ENCODE data around the gene KRT16. TPM values are rescaled to one million over a fixed set of nuclear protein-coding genes. Genes with fewer than 3 reads are reported as not detected.

Gene KRT16
- total RNA-seq, 1 experiment from 2014 or later = 109 TPM

DNA sequence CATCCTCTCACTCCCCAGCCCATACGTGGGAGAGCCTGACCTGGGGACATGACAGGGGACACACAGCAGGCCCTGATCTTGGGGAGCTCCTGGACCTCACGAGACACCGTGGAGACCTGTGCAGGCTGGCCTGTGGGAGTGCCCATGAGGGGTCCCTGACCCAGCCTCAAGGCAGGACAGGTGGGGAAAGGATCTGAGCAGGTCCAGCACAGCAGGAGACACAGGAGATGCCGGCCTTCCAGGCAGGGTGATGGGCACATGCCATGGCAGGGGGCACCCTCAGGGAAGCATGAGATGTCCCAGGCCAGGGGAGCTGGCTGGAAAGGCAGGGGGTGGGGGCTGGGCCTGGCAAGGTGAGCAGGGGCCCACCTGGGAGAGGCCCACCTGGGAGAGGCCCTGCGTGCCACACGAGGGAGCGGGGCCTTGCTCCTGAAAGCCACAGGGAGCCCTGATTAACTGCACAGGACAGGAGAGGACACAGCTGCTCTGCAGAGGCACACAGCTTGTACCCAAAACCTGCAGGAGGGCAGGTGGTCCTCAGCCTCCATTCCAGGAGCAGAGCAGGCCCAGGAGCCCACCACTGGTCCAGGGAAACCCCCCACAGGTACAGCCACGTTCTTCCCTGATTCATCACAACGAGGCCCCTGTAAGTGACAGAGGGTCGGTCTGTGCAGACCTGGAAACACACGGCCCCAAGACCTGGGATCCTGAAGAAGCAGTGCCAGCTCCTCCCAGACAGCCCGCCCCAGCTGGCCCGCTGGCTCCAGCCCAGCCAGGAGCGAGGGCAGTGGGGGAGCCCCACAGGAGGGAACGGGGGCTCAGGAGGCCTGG is 38.4 kb upstream of the KRT16 start:
- TF ChIP-seq, protein P1, sequence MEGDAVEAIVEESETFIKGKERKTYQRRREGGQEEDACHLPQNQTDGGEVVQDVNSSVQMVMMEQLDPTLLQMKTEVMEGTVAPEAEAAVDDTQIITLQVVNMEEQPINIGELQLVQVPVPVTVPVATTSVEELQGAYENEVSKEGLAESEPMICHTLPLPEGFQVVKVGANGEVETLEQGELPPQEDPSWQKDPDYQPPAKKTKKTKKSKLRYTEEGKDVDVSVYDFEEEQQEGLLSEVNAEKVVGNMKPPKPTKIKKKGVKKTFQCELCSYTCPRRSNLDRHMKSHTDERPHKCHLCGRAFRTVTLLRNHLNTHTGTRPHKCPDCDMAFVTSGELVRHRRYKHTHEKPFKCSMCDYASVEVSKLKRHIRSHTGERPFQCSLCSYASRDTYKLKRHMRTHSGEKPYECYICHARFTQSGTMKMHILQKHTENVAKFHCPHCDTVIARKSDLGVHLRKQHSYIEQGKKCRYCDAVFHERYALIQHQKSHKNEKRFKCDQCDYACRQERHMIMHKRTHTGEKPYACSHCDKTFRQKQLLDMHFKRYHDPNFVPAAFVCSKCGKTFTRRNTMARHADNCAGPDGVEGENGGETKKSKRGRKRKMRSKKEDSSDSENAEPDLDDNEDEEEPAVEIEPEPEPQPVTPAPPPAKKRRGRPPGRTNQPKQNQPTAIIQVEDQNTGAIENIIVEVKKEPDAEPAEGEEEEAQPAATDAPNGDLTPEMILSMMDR (IDR thresholded peaks at IDR 0.05; ENCODE audit: unreplicated experiment) = no peak
- no peak for DNase-seq (ENCODE audit: unreplicated experiment)
- BruUV-seq (replicated peaks) = no TSS peak
- no peak overlapping the region for H3K27ac Mint-ChIP-seq (ENCODE audit: low read depth, unreplicated experiment)
- no peak overlapping the region for H3K4me3 Mint-ChIP-seq (ENCODE audit: unreplicated experiment)
- no peaks in the 10 kb centered on the region for H3K9me3 Mint-ChIP-seq (ENCODE audit: unreplicated experiment)
- no peaks in the 10 kb centered on the region for H3K27me3 Mint-ChIP-seq (ENCODE audit: insufficient read depth, unreplicated experiment)
- H3K4me1 Mint-ChIP-seq (ENCODE audit: insufficient read depth, unreplicated experiment) = peaks cover 44% of the 10 kb centered on the region
- CTCF ChIA-PET = interaction anchor here (0.6 to 18.9 kb wide), 12 partner anchors 9 to 1032 kb away, joined by 3 to 566 read pairs (median 4); partner anchors contain the start of gene KRT15
- intact Hi-C loops (cut with micrococcal nuclease) = loop anchor here (5.0 kb wide), 1 partner anchor 799 kb away; no protein-coding TSS in a partner anchor
- POLR2A ChIA-PET = interaction anchor here (0.5 to 14.1 kb wide), 21 partner anchors 9 to 1719 kb away, joined by 3 to 366 read pairs (median 5); partner anchors contain the start of genes EIF1, KRT15, KRT16 and KRT17
- no peaks in the 10 kb centered on the region for H3K36me3 Mint-ChIP-seq (ENCODE audit: insufficient read depth, unreplicated experiment)

DNA sequence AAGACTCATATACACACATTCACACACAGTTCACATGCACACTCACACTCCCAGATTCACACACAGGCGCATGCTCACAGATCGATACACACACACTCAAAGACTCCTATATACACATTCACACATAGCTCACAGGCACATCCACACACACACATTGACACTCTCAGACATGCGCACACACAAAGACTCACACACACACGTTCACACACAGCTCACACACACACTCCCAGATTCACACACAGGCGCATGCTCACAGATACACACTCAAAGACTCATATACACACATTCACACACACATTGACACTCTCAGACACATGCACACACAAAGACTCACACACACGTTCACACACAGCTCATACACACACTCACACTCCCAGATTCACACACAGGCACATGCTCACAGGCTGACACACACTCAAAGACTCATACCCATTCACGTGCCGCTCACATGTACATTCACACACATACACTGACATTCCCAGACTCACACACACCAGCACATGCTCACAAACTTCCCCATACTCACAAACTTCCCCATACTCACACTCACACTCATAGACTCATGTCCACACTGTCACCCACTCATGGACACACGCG is 37.5 kb upstream of the KRT16 start:
- BruUV-seq (replicated peaks) = no TSS peak
- no peak for DNase-seq (ENCODE audit: unreplicated experiment)
- TF ChIP-seq, protein P1 (IDR thresholded peaks at IDR 0.05; ENCODE audit: unreplicated experiment) = no peak
- Mint-ChIP-seq H3K36me3 (ENCODE audit: insufficient read depth, unreplicated experiment) (no peaks in the 10 kb centered on the region), H3K27ac (ENCODE audit: low read depth, unreplicated experiment) (no peak overlapping the region), H3K27me3 (ENCODE audit: insufficient read depth, unreplicated experiment) (no peaks in the 10 kb centered on the region), H3K9me3 (ENCODE audit: unreplicated experiment) (no peaks in the 10 kb centered on the region), H3K4me1 (ENCODE audit: insufficient read depth, unreplicated experiment) (peaks cover 44% of the 10 kb centered on the region), H3K4me3 (ENCODE audit: unreplicated experiment) (no peak overlapping the region)
- ChIA-PET POLR2A (interaction anchor here (0.6 to 14.1 kb wide), 11 partner anchors 8 to 1430 kb away, joined by 3 to 366 read pairs (median 9); partner anchors contain the start of genes EIF1, KRT10 and KRT17), CTCF (interaction anchor here (0.5 to 18.9 kb wide), 22 partner anchors 8 to 1126 kb away, joined by 3 to 566 read pairs (median 4); partner anchors contain the start of gene KRT14)
- intact Hi-C loops (cut with micrococcal nuclease) = loop anchor here (5.0 kb wide), 3 partner anchors 328 to 798 kb away; no protein-coding TSS in a partner anchor

DNA sequence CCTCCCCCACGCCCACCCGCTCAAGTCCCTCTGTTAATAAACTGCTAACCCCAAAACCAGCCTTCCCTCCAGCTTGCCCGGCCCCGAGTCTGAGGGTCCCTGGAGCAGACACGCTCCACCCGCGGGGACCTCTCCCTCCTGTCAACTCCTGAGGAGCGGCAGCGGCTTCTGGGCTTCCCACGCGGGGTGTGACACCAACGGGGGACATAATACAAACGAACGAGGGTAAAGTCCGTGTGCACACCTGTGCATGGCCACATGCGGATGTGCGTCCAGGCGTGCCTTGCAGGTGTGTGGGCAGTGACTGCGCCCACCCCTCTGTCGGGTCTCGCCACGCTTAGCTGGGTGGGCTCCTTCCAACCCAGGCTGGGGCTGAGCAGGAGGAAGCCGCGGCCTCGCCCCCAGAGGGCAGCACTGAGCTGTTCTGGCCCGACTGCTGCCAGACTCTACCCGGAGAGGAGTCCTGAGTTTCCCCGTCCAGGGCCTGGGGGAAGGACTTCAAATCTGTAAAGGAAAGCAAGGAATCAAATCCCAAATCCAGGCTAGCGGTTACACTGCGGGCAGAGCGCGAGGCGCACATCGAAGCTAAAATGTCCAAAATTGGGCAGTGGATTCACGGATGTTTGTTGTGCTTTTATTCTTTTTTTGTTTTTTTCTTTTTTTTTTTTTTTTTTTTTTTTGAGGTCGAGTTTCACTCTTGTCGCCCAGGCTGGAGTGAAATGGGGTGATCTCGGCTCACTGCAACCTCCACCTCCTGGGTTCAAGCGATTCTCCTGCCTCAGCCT is 36.0 kb upstream of the KRT16 start:
- H3K27me3 Mint-ChIP-seq (ENCODE audit: insufficient read depth, unreplicated experiment) = no peaks in the 10 kb centered on the region

More for the DNA sequence above, 36.0 kb upstream of the KRT16 start:
- DNase-seq (ENCODE audit: unreplicated experiment) = peak; percentile 87
- Mint-ChIP-seq H3K4me3 (ENCODE audit: unreplicated experiment) (peak overlapping the region; percentile 22), H3K4me1 (ENCODE audit: insufficient read depth, unreplicated experiment) (peaks cover 34% of the 10 kb centered on the region), H3K27ac (ENCODE audit: low read depth, unreplicated experiment) (peak overlapping the region; percentile 93), H3K9me3 (ENCODE audit: unreplicated experiment) (no peaks in the 10 kb centered on the region), H3K36me3 (ENCODE audit: insufficient read depth, unreplicated experiment) (no peaks in the 10 kb centered on the region)
- POLR2A ChIA-PET = interaction anchor here (0.6 to 14.1 kb wide), 19 partner anchors 7 to 794 kb away, joined by 3 to 366 read pairs (median 5); partner anchors contain the start of genes EIF1, KRT14, KRT15 and KRT16
- CTCF ChIA-PET = interaction anchor here (0.5 to 18.9 kb wide), 60 partner anchors 9 to 1298 kb away, joined by 3 to 566 read pairs (median 4); partner anchors contain the start of genes KRT10, KRT12, KRT14 and KRT15
- no TSS peak for BruUV-seq (replicated peaks)
- TF ChIP-seq, protein P1 (IDR thresholded peaks at IDR 0.05; ENCODE audit: unreplicated experiment) = peak; percentile 88
- intact Hi-C loops (cut with micrococcal nuclease) = loop anchor here (1.0 to 5.0 kb wide), 5 partner anchors 14 to 741 kb away; no protein-coding TSS in a partner anchor
